Hematopoietic multipotent progenitor cell (in vitro differentiated cells): ENCODE results near the gene CDH16. TPM values are rescaled to one million over a fixed set of nuclear protein-coding genes. Genes with fewer than 3 reads are reported as not detected.
"Not testable (repeated sequence)": the region's sequence is repeated elsewhere in the genome, so short reads cannot be mapped to it uniquely, and the experiment has no call there.

ENCODE experiments used
- DNase-seq, 3 donors: peaks; one replicate each; pipeline ENCODE4 v3.0.0-alpha.2; 2011 to 2015; ENCODE audit warnings: low read depth in 2 of 3, low spot score in 2 of 3
- total RNA-seq: library from RNA; depleted of rRNA; stranded (reverse); fragments of >200 nt; gene quantifications from one replicate; pipeline ENCODE4 v1.2.3, GENCODE V29; 2012

Gene CDH16, protein sequence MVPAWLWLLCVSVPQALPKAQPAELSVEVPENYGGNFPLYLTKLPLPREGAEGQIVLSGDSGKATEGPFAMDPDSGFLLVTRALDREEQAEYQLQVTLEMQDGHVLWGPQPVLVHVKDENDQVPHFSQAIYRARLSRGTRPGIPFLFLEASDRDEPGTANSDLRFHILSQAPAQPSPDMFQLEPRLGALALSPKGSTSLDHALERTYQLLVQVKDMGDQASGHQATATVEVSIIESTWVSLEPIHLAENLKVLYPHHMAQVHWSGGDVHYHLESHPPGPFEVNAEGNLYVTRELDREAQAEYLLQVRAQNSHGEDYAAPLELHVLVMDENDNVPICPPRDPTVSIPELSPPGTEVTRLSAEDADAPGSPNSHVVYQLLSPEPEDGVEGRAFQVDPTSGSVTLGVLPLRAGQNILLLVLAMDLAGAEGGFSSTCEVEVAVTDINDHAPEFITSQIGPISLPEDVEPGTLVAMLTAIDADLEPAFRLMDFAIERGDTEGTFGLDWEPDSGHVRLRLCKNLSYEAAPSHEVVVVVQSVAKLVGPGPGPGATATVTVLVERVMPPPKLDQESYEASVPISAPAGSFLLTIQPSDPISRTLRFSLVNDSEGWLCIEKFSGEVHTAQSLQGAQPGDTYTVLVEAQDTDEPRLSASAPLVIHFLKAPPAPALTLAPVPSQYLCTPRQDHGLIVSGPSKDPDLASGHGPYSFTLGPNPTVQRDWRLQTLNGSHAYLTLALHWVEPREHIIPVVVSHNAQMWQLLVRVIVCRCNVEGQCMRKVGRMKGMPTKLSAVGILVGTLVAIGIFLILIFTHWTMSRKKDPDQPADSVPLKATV
- total RNA-seq = not detected

DNA sequence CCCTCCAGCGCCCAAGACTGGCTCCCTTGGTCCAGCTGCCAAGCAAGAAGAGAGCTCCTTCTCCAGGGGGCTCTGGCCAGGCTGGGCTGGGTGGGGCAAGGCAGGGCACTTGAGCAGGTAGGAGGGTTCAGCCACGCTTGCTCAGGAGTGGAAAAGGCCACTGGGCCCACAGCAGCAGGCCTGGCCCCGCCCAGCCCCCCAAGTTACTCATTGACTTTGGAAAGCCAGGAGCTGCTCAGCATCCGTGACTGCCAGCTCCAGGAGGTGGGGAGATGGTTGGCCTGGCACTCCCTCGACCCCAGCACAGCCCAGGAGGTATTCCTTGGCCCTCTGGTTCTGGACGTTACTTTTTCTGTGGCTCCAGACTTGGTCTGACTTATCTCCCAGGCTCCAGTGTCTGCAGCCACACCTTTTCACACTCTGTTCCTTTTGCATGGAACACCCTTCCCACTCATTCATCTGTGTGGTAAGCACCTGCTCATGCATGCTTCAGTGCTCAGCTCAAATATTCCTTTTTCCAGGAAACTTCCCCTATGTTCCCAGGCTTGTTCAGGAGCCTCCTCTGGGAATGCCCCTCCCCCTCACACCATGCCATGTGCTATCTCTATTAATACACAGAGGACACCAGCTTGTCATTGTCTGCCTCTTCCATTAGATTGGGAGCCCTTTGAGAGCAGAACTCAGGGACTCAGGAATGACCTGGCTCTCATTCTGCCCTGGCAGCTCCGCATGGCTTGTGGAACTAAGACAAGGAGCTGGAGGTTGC, at the start of gene CDH16:
TSS of gene CDH16 (minus strand) at position 83 of the 766 bp plus-strand sequence. CDS start 820 bp downstream, outside the sequence.
- no peak for DNase-seq

DNA sequence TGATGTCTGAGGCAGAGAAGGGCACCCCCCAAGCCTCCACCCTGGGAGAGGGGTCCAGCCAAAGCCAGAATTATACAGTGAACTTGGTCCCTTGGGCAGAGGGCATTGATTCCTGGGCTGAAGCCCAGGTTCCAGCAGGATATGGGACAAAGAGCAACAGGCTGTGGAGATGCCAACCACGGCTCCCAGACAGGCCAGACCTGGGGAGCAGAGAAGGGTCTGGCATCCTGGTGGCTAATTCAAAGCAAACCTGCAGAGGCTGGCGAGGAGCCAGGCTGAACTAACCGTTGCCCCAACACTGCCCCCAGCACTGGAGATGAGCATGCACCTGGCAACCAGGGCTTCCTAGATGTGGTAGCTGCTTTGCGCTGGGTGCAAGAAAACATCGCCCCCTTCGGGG, 45.4 kb upstream of the CDH16 start:
- DNase-seq = no peak

DNA sequence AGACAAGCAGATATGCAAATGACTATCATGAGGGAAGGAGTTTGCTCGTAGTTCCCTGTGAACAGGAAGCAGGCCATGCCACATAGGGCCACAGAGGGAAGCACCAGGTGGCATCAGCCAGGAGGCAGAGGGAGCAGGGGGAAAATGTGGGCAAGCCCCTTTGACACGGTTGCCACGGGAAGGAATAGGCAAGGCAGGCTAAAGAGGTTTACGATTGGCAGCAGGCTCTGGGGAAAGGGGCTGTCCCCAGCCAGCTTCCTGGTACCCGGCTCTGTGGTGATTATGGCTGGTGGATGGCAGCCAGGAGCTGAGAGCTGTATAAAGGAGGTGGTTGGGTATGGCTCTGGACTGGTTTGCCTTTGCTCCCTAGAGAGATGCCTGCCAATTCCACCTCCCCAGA, 43.2 kb upstream of the CDH16 start:
- DNase-seq = peak in 1 of 3 donors; percentile 40

DNA sequence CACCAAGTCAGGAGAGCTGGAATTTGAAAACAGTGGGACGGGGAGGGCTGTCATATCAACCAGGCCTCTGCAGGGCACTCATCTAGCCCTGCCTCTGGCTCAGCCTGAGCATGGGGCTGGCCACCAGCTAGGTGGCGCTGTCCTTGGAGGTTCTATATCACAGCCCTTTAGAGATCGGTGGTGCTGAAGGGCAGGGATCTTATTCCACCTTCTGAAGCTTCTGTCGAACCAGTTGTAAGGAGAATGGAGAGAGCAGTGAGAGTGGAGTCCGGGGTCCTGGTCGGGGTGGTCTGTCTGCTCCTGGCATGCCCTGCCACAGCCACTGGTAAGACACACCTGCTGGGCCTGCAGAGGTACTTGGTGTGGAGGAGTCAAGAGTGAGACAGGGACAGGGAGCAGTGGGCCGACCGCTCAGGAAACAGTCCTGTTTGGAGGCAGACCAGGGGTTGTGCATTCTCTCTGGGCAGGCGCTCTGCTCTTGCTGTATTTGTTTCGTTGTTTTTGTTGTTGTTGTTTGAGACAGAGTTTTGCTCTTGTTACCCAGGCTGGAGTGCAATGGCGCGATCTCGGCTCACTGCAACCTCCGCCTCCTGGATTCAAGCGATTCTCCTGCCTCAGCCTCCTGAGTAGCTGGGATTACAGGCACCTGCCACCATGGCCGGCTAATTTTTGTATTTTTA, 42.5 kb upstream of the CDH16 start, which contains the start of gene CES3:
TSS of gene CES3 (plus strand) at position 202 of the 680 bp plus-strand sequence. CDS start at position 244, 42 bp downstream.
- DNase-seq = peak in 2 of 3 donors; percentile 64 to 79

DNA sequence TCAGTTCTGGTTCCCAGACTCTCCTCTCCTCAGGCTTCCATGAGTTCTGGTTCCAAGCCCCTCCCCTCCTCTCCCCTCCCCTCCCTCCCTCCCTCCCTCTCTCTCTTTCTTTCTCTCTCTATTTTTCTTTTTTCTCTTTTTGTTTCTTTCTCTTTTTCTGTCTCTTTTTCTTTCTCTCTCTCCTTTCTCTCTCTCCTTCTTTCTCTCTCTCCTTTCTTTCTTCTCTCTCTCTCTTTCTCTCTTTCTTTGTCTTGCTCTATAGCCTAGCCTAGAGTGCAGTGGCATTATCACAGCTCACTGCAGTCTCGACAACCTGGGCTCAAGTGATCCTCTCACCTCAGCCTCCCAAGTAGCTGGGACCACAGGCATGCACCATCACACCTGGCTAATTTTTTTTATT, 41.6 kb upstream of the CDH16 start:
- DNase-seq = no peak

DNA sequence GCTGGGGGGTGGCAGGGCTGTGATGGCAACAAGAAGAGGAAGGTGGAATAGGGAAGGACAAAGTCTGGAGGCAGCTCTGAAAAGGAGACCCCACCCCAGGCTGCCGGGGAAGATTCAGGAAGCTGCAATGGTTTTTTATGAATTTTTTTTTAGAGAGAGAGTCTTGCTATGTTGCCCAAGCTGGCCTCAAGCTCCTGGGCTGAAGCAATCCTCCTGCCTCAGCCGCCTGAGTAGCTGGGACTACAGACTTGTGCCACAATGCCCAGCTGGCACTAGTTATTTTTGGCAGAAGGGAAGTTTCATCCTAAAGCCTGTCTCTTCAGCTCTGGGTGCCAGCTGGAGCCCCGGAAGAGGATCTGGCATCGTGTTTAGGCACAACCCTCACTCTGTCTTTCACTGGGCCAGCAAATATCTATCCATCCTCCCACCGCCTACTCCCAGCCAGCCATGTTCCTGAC, 41.0 kb upstream of the CDH16 start:
- DNase-seq = no peak

DNA sequence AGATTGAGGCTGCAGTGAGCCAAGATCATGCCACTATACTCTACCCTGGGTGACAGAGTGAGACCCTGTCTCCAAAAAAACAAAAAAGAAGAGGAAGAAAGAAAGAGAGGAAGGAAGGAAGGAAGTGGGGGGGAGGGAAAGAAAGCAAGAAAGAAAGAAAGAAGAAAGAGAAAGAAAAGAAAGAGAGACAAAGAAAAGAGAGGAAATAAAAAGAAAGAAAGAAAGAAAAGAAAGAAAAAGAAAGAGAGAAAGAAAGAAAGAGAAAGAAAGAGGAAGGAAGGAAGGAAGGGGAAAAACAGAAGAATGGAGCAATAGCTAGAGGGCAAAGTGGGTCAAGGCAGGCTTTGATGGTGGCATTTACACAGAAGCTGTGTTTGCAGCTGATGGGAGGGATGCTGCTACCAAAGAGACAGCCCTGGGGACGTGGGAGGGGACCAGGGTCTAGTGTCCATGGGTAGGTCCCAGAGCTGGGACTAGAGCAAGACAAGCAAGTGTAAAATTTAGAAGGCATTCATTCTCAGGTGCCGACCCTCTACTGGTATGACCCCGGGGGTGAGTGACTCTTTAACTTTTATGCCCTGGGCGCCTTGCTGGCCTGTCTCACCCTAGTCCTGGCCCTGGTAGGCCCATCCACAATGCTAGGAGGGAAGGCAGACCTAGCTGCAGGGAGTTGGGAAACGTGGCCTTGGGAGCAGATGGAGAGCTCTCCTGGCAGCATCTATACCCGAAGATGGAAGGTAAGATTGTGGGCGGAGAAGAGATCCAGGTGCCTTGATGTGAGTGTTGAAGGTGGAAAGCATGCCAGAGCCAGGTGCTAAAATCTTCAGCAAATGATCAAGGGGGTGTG, 40.4 kb upstream of the CDH16 start:
- no peak for DNase-seq

DNA sequence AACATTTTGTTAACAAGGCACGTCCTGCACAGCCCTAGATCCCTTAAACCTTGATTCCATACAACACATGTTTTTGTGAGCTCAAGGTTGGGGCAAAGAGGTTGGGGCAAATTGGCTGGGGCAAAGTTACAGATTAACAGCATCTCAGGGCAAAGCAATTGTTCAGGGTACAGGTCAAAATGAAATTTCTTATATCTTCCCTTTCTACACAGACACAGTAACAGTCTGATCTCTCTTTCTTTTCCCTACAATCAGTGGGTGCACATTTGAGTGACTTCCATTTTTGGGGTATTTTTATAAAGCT, 37.4 kb upstream of the CDH16 start:
- DNase-seq = not testable (repeated sequence)

DNA sequence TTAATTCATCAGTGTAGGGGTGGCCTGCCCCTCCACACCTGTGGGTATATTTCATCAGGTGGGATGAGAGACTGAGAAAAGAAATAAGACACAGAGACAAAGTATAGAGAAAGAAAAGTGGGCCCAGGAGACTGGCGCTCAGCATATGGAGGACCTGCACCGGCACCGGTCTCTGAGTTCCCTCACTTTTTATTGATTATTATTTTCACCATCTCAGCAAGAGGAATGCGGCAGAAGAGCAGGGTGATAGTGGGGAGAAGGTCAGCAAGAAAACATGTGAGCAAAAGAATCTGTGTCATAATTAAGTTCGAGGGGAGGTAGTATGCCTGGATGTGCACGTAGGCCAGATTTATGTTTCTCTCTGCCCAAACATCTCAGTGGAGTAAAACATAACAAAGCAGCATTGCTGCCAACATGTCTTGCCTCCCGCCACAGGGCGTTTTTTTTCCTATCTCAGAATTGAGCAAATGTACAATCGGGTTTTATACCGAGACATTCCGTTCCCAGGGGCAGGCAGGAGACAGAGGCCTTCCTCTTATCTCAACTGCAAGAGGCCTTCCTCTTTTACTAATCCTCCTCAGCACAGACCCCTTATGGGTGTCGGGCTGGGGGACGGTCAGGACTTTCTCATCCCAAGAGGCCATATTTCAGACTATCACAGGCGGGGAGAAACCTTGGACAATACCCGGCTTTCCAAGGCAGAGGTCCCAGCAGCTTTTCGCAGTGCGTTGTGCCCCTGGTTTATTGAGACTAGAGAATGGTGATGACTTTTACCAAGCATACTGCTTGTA, 36.9 kb upstream of the CDH16 start:
- DNase-seq = not testable (repeated sequence)

DNA sequence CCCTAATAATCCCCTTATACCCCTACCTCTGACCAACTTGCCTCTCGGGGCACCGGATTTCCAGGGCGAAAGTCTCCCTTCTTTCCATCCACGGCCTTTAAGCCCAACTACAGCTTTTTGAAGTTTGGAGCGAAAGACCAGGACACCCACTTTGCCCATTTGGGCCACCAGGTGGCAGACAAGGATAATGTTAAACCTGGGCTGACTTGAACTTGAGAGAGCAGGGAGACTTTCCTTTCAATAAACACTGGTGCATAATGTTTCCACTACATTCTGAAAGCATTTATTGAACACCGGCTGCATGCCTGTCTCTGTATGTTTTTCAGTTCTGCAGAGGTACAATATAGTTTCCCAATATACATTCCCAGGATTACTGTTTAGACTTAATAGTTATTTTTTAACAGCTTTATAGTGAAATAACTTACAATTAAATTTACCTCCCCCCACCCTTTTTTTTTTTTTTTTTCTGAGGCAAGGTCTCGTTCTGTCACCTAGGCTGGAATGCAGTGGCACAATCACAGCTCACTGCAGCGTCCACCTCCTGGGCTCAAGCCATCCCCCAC, 35.5 kb upstream of the CDH16 start:
- DNase-seq = peak; percentile 45 to 89 (median 66)

DNA sequence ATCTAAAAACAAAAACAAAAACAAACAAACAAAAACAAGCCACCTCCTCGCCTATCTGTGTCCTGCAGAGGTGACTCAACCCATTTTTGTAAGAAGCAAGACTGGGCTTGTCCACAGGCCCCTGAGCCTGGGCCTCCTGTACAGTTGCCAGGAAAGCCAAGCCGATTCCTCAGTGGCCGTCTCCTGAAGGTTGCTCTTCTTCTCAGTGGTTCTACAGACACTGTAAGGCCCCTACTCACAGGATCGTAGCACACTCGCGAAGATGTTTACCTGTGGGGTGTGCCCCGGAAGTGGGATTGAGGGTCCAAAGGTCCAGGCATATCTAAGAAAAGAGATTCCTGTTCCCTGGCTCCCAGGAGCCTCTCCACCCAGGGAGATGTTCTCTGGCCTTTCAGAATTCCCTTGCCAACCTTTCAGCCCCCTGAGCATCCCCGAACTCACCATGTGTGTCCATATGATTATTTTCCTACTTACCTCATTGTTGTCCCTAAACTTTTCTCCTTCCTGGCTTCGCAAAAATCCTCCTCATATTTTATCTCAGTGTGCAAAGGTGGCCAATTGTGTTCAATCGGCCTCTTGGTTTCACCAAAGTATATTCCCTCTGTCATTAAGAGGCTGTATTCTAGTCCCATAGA, 34.9 kb upstream of the CDH16 start:
- DNase-seq = no peak

DNA sequence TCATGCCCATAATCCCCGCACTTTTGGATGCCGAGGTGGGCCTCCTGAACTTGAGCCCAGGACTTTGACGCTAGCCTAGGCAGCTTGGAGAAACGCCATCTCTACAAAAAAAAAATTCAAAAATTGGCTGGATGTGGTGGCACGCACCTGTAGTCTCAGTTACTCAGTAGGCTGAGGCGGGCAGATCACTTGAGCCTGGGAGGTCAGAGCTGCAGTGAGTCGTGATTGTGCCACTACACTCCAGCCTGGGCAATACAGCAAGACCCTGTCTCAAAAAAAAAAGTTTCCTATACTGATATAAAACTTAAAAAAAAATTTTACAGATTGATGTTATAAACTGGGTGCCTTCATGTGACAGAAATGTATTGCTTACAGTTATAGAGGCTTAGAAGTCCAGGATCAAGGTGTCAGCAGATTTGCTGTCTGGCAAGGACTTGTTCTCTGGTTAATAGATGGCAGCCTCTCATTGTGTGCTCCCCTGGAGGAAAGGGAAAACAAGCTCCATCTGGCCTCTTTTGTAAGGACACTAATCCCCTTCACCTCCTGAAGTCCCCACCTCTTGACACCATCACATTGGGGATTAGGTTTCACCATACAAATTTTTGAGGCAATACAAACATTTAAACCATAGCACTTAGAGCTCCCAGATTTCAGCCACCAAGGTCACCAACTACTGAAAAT, 33.9 kb upstream of the CDH16 start:
- no peak for DNase-seq

DNA sequence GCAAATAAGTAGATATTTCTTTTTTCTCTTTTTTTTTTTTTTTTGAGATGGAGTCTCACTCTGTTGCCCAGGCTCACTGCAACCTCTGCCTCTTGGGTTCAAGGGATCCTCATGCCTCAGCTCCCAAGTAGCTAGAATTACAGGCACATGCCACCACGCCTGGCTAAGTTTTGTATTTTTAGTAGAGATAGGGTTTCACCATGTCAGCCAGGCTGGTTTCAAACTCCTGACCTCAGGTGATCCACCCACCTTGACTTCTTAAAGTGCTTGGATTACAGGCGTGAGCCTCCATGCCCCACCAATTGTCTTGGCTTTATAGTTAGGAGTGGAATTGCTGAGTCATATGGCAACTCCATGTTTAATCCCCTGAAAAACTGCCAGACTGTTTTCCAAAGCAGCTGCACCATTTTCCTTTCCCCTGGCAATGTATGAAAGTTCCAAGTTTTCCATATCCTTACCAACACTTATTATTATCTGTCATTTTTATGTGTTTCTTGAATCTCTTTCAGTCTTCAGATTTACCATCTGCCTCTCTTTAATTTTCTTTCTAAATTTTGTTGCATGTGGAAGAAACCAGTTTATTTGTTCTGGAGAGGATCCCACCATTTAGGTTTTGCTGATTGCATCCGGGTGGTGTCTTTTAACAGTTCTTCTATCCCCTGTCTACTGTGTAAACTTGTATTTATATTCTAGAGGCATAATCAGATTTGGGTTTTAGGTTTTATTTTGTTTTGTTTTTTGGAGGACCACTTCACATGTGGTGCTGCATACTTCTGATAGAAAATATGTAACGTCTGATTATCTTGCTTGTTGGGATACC, 32.5 kb upstream of the CDH16 start:
- no peak for DNase-seq

DNA sequence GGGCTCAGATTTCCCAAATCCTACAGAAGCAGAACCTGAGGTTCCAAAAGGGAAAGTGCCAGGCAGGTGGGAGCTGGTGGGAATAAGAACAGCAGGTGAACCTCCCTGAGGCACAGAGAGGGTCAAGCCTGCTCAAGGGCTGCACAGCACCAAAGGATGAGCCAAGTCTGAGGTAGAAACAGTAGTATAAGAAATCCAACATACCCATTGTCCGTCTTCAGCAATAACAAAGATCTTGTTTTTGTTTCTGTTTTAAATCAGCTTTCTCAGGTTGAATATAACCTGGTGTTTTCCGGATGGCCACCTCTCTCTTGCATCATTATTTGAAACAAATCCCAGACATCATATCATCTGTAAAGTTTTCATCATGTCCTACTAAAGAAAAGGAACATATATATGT, 31.8 kb upstream of the CDH16 start:
- DNase-seq = no peak

DNA sequence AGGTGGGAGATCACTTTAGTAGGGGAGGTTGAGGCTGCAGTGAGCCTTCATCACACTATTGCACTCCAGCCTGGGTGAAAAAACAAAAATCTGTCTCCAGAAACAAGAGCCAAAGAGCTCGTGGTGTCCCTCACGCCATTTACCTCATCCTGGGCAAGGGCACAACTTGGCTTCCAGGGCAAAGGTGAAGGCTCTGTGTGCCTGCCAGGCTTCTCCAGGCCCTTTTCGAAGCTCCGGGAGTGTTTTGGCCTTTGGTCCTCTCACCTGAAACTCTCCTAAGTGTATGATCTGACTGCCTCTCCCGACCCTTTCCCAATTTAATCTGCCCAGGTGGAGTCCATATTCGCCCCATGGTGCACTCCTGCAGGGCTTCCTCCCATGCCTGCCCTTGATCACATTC, 30.8 kb upstream of the CDH16 start:
- no peak for DNase-seq

DNA sequence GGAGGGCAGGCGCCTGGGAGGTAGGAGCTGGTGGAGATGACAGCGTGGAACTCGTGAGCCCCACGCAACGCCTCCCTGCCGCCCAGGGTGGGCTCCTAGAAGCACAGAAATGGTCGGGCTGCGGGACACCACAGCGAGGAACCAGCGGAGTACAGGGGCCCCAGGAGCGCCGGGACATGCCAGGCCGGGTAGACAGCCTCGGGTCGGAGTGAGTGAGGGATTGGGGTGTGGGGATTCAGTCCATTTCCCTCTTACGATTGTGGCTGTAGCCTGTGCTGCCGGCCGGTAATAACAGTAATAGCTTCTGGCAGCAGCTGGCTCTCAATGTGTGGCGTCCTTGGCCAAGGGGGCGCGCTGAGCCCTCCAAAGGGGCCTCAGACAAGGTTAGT, 30.1 kb upstream of the CDH16 start:
- no peak for DNase-seq
